HG03045 (cell line): Measurements from ENCODE around the gene FAM222A.

Source experiments
- ATAC-seq: cut with Tn5 transposase; IDR thresholded peaks from one replicate; pipeline ENCODE4 v1.9.1; 2021; ENCODE audit warnings: mild to moderate bottlenecking, moderate library complexity; ENCODE audit not compliant: unreplicated experiment

FAM222A gene

GRCh38 chr12:109793826-109794501, 80.3 kb downstream of the FAM222A start:
- no peak for ATAC-seq

DNA sequence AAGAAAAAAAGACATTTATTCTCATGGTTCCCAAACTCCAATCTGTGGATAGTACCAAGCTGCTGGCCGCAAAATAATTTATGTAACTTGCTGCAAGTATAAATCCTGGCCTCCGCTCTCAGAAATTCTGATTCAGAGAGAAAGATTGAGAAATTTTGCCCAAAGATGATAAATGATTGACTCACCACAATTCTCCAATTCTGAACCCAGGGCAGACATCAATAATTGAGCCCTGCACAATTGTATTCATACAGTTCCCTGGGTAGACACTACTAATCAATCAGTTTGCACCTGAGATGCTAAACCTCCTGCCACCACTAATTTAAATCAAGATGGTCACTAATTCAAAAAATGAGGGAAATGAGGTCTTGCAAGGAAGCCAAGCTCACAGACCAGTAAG, 81.4 kb downstream of the FAM222A start:
- no peak for ATAC-seq

DNA sequence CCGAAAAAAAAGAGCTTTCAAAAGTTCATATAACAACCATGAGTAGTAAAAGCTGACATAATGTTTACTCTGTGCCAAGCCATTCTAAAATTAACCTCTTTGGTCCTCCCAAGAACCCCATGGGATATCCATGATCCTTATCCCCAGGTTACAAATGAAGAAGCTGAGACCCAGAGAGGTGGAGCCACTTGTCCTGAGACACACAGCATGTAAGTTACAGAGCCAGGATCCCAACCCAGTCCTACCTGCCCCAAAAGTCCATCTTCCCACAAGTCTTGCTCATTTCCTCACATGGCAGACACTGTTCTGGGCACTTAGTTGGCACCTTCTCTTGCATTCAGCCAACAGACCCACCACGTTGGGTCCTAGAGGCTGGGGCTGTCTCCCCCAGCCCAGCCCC, 82.4 kb downstream of the FAM222A start:
- no peak for ATAC-seq

GRCh38 chr12:109797905-109798669, 84.5 kb downstream of the FAM222A start:
- ATAC-seq, result no peak

- no peak for ATAC-seq
These were observed 85.1 kb downstream of the FAM222A start for GRCh38 chr12:109798691-109799090.

GRCh38 chr12:109800536-109800935, 86.9 kb downstream of the FAM222A start:
- no peak for ATAC-seq

DNA sequence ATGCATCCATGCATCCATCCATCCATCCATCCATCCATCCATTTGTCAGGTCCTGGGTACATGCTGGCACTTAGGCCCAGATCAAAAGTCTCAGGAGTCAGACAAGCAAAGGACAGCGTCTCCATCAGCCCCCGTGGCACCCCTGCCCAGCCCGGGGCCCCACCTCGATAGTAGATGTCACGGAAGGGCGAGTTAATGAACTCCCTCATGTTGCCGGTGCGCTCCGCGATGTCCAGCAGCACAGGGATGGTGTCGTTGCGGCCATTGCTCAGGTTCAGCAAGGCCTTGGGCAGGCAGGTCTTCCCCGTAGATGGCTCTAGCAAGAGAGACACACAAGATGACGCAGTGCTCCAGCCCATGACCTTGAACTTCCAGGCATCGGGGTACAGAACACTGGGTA, 89.2 kb downstream of the FAM222A start:
- no peak for ATAC-seq

GRCh38 chr12:109803678-109804077, 90.1 kb downstream of the FAM222A start:
- ATAC-seq, result no peak

DNA sequence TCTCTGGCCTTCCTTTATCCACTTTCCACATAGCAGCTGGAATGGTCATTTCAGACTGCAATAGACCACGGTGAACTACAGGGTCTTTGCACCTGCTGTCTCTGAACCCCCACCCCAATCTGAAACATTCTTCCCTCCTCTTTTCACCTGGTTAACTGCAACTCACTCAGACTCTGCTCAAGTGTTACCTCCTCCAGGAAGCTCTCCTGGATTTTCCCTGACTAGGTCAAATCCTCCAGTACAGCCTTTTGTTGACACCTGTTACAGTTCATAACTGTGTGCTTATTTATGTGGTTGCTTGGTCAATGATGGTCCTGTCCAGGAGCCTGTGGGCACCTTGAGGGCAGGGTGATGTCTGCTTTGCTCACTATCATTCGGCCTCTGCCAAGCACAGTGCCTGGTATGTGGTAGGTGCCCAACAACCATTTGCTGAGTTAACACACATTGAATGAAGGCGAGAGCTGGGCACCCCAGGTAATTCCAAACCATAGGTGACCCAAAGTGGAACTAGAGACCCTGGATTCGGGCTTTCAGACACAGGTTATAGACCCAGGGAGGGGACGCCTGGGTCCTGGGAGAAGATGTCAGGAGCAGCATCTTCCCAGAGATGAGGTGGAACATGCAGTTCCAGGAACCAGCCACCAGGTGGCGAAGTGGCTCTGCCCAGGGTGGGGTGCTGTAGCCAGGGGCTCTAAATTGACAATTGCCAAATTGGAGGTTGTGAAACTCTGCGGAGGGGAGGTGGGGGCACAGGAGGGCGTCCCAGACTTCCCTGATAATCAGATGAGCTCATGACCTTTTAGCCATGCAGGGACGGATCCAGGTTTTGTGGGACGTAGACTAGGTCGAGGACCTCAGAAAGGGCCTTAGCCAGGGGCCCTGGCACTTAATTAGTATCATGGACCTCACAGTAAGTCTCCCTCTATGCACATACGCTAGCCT, 91.5 kb downstream of the FAM222A start:
- ATAC-seq, result no peak

DNA sequence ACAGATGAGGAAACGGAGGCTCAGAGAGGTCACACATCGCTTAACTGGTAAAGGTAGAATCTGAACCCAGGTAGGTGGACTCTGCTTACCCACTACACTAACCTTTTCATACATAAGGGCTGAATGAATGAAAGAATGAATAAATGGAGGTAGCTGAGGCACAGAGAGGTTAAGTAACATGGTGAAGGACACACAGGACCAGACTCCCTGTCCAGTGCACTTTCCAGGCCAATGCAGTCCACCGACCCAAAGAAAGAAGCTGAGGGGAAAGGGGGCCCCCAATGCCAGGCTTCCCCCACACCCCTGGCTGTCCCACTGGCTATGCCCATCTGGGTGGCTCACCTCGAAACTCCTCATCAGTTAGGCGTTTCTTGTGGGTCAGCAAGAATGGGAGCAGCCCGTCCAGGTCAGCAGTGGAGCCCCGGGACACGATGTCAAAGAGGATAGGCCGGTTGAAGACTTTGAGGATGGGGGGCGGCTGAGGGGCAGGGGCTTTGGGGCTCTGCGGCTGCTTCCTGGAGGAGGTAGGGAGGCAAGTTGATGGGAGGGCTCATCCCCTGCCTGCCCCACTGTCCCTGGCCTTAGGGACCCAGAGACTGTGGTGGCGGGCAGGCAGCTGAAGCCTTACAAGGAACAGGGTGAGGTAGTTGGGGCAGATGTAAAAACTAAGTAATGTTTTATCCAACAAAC, 94.5 kb downstream of the FAM222A start:
- ATAC-seq, result no peak

DNA sequence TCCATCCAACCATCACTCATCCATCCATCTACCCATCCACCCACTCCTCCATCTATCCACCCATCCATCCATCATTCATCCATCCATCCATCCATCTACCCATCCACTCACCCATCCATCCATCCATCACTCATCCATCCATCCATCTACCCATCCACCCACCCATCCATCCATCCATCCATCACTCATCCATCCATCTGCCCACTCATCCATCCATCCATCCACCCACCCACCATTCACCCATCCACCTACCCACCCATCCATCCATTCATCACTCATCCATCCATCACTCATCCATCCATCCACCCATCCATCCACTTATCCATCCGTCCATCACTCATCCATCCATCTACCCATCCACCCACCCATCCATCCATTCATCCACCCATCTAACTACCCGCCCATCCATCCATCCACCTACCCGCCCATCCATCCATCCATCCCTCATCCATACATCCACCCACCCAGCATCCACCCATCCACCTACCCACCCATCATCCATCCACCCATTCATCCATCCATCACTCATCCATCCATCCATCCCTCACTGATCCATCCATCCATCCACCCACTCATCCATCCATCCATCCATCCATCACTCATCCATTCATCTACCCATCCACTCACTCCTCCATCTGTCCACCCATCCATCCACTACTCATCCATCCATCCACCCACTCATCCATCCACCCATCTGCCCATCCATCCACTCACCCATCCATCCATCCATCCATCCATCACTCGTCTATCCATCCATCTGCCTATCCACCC, 95.4 kb downstream of the FAM222A start:
- no peak for ATAC-seq

DNA sequence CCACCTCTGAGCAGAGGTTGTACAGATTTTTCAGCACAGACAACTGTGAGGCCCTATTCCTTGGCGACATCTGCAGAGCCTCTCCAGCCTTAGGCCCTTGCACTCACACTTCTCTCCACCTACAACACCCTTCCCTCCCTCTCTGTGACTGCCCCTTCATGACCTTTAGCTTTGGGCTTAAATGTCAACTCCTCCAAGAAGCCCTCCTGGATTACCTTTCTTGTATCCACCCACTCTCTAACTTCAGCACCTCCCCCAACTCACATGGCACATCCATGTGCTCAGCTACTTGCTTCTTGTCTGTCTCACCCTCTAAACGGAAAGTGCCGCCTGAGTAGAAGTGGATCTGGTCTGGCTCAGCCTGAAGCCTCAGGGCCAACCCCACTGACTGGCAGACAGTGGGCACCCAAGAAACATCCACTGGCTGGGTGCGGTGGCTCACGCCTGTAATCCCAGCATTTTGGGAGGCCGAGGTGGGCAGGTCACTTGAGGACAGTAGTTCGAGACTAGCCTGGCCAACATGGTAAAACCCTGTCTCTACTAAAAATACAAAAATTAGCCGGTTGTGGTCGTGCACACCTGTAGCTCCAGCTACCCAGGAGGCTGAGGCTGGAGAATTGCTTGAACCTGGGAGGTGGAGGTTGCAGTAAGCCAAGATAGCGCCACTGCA, 97.5 kb downstream of the FAM222A start:
- ATAC-seq, result no peak

- ATAC-seq, result no peak
These were observed 98.0 kb downstream of the FAM222A start for GRCh38 chr12:109811624-109811995.

DNA sequence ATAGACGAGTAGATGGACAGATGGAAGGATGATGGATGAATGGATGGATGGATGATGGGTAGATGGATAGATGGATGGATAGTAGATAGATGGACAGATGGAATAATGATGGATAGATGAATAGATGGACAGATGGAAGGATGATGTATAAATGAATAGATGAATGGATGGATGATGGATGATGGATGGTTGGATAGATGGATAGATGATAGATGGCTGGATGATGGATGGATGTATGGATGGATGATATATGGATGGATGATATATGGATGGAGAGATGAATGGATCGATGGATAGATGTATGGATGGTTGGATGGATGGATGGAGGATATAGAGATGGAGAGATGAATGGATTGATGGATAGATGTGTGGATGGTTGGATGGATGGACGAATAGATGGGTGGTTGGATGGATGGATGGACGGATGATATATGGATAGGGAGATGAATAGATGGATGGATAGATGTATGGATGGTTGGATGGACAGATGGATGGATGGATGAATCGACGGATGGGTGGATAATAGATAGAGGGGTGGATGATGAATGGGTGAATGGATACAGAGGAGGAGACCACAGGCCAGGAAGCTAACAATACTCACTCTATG, 100.3 kb downstream of the FAM222A start:
- ATAC-seq, result no peak

DNA sequence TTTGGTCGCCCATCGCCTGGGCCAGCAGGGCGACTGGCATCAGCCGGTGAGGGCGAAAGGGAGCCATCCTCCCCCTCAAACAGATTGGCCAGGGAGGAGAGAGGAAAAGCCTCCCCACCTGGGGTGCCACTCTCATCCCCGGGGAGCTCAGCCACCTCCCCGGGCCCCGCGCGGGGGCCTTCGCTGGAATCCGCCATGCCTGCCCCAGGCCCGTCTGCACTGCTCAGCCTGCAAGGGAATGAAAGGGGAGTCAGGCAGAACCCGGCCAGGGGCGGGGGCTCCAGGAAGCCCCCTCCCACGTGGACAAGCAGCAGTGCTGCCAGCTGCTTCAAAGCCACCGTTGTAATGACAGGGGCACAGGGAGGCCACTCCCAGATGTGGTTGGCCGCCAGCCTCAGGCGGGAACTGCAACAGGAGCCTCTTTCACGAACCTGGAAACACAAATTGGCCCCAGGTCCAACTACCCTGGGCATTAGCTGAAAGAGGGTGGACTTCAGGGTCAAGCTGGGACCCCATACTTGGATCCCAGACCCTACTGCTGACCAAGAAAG, 101.0 kb downstream of the FAM222A start:
- ATAC-seq, result no peak

- no peak for ATAC-seq
These were observed 101.6 kb downstream of the FAM222A start for GRCh38 chr12:109815225-109815624.

- no peak for ATAC-seq
These were observed 102.4 kb downstream of the FAM222A start for GRCh38 chr12:109815757-109816617.

DNA sequence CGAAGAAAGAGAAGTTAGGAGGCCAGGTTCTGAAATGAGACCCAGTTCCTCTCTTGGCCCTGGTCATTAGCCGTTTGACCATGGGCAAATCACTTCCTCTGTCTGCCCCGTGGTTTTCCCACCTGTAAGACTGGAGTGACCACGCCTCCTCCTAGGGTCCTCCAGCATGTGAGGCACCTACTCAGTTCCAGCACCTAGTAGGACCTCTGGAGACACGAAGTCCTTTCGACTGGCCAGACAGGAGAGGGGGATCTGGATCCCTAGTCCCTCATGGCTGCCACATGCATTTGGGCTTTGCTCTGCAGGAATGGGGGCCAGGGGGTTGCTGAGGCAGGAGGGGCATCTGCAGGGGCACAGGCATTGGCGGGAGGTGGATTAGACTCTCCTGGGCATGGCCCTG, 103.2 kb downstream of the FAM222A start:
- ATAC-seq, result no peak
